Duodenal mucosa (tissue), 2 donors: ENCODE measurements around the gene UNC93B1.

Experiments
- H3K27ac ChIP-seq: one replicate; pipeline ENCODE4 v1.7.0; 2013; ENCODE audit warnings: low read depth, low read length
- H3K27me3 ChIP-seq, 2 donors: one replicate each; pipeline ENCODE4 v1.7.0; 2013; ENCODE audit warnings: low read length in 2 of 2, control low read depth in 1 of 2; ENCODE audit not compliant: insufficient read depth in 2 of 2, control insufficient read depth in 1 of 2
- H3K36me3 ChIP-seq, 2 donors: one replicate each; pipeline ENCODE4 v1.7.0; 2013; ENCODE audit warnings: low read length in 2 of 2, control low read depth in 1 of 2; ENCODE audit not compliant: insufficient read depth in 2 of 2, control insufficient read depth in 1 of 2
- H3K4me1 ChIP-seq, 2 donors: one replicate each; pipeline ENCODE4 v1.7.0; 2013; ENCODE audit warnings: low read length in 2 of 2, control low read depth in 1 of 2; ENCODE audit not compliant: insufficient read depth in 2 of 2, control insufficient read depth in 1 of 2
- H3K4me3 ChIP-seq, 2 donors: one replicate each; pipeline ENCODE4 v1.7.0; 2013; ENCODE audit warnings: low read length in 2 of 2, low read depth in 1 of 2
- H3K9ac ChIP-seq, 2 donors: one replicate each; pipeline ENCODE4 v1.7.0; 2013; ENCODE audit warnings: low read length in 2 of 2, low read depth in 1 of 2
- H3K9me3 ChIP-seq, 2 donors: one replicate each; pipeline ENCODE4 v1.7.0; 2013; ENCODE audit warnings: low read length in 2 of 2, control low read depth in 1 of 2; ENCODE audit not compliant: control insufficient read depth in 1 of 2

UNC93B1 gene

DNA sequence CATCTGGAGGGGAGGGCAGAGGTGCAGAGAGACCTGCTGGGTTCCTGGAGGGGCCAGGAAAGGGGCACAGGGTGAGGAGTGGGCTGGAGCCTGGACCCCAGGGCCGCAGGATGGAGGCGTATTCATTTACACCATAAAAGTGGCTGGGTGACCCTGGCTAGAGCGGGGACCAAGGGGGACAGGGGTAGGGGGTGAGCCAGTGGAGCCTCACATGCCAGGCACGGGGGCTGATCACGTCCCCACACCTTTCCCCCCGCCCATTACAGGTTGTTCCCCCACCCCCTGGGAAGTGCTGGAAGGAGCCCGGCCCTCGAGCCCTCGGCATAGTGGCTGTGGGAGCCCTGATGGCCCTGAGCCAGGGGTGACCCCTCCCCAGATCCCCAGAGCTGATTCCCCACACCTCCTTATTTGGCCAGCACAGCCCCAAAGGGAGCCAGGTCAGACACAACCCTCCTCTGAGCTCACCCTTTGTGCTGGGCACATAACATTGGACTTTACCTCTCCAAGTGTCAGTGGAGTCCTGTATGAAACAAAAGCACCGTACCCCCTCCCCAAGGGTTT, 35.7 kb upstream of the UNC93B1 start:
- Histone ChIP-seq H3K4me1 (peaks cover 39 to 57% of the 10 kb centered on the region in 2 donors), H3K9me3 (no peaks in the 10 kb centered on the region), H3K27ac (peak overlapping the region; percentile 82), H3K36me3 (peaks cover 3 to 24% of the 10 kb centered on the region in 2 donors), H3K4me3 (peak overlapping the region; percentile 87 to 92), H3K9ac (peak overlapping the region; percentile 85 to 94), H3K27me3 (no peaks in the 10 kb centered on the region)

DNA sequence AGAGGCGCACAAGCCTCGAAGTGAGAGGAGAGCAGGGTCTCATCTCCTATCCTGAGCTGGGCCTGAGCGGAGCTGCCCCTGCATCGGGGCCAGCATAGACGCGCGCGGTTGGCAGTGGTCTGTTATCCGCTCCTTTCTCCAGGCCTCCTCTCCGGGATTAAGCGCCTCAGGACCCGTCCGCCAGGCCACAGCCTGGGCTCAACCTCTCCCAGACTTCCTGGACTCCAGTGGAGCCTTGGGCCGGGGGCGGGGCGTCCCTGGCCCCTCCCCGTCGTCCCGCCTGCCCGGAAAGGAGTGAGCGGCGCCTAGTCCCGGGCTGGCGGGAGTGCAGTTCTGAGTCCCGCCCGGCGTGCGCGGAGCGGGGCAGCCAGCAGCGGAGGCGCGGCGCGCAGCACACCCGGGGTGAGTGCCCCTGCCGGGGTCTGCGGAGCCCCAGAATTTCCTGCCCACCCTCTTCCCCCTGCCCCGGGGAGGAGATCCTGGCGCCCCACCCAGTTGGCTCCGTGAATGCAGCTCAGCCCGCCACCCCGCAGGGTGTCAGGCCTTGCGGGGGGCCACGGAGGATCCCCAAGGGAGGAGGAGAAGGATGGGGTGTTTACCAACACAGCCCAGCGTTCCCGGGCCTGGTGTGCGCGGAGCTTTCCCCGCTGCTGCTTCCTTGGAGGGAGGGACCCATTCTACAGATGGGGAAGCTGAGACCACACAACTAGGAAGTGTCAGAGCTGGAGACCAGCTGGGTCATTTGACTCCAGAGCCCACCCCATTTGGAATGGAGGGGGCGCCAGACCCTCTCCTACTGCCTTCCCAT, 35.0 kb upstream of the UNC93B1 start, which contains the start of gene TCIRG1:
TSS of gene TCIRG1 (plus strand) at position 308 of the 808 bp plus-strand sequence. CDS start 2,247 bp downstream, outside the sequence.
- no peaks in the 10 kb centered on the region for H3K27me3 ChIP-seq
- H3K36me3 ChIP-seq, result peaks cover 3 to 25% of the 10 kb centered on the region in 2 donors
- peaks cover 39 to 57% of the 10 kb centered on the region in 2 donors for H3K4me1 ChIP-seq

DNA sequence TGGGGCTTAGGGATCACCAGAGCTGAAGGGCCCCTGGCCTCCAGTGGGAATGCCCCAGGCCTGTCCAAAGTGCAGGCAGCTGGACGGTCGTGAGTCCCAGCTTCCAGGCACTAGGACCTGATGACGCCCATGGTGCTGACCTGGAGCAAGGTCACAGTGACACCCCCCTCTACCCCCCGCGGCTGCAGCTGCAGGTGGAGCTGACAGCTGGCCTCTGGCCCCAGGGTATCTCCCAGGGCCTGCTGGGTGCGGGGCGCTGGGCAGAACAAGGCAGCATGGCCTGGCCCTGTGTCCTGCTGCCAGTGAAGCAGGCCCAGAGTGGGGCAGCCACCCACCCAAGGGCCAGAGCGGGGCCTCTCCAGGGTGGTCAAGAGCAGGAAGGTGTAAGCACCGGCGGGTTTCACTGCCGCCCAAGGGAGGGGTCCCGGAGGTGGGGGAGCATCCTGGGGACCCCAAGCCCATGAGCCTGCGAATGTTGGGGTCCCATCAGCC, 34.4 kb upstream of the UNC93B1 start:
- Histone ChIP-seq H3K27ac (peak overlapping the region; percentile 83), H3K27me3 (no peaks in the 10 kb centered on the region), H3K4me1 (peaks cover 37 to 55% of the 10 kb centered on the region in 2 donors), H3K4me3 (peak overlapping the region; percentile 87 to 92), H3K9ac (peak overlapping the region; percentile 85 to 94), H3K9me3 (no peaks in the 10 kb centered on the region), H3K36me3 (peaks cover 10 to 27% of the 10 kb centered on the region in 2 donors)

More for the DNA sequence above, 35.0 kb upstream of the UNC93B1 start, which contains the start of gene TCIRG1:
- Histone ChIP-seq H3K9ac (peak within 1 kb of the TSS; percentile 85 to 94), H3K9me3 (no peaks in the 10 kb centered on the region), H3K4me3 (peak within 1 kb of the TSS; percentile 87 to 92), H3K27ac (peak within 1 kb of the TSS; percentile 83)

DNA sequence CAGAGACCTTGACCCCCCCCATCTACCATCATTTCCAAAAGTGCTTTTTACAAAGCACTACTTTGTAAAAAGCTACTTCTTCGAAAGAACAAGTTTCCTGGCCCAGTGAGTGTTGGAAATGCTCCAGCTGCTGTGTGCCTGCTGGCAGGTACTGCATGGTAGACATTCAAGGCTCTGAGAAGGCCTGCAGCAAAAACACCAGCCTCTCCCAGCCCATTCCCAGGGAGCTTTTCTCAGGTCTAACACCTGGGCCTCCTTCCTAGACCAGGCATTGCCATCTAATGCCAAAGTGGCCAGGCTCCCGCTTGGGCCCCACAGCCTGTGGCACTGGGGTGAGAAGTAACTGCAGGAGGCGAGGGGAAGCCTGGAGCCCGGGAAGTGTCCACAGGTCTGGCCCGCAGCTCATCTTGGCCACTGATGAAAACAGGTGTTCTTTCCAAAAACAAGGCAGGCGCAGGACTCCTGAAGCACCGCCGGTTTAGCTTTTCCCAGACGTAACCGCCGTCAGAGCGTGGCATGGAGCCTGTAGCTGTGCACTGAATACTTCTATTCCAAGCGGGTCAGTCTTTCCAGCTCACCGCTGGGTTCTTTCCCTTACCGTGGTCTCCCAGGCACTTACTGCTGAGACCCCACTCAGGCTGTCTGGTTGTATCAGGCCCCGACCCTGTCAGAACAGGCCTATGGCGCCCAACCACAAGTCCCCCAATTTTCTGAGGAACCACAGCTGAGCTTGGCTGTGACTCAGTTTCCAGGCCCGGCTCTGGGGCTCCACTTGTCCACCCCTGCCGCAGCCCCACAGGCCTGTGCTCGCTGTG, 33.7 kb upstream of the UNC93B1 start:
- H3K4me3 ChIP-seq, result peak overlapping the region in 1 of 2 donors; percentile 87
- peak overlapping the region; percentile 73 for H3K27ac ChIP-seq
- peaks cover 16 to 29% of the 10 kb centered on the region in 2 donors for H3K36me3 ChIP-seq
- peak overlapping the region; percentile 85 to 94 for H3K9ac ChIP-seq
- peaks cover 32 to 50% of the 10 kb centered on the region in 2 donors for H3K4me1 ChIP-seq
- no peaks in the 10 kb centered on the region for H3K9me3 ChIP-seq
- H3K27me3 ChIP-seq, result no peaks in the 10 kb centered on the region

DNA sequence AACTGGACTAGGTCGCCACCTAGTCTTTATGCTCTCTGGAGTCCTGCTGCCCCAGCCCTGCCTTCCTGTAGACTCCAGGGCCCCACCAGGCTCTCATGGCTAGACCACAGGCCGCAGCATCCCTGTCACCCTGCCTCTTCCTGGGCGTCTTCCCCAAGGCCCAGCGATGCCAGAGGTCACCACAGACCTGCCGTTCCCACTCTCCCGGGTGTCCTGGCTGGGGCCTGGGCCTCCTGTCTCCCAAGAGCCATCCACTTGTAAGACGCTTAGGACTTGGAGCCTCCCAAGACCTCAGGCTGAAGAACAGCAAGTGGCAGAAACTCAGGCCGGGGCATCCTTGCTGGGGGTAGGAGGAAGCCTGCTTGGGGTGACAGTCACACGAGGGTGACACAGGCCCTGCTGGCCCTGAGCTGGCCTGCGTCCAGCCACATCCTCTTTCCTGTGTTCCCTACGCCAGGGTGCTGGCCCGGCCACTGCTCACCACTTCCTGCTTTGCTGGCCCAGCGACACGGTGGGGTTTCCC, 32.9 kb upstream of the UNC93B1 start:
- Histone ChIP-seq H3K9ac (peak overlapping the region; percentile 47 to 85), H3K36me3 (peaks cover 20 to 32% of the 10 kb centered on the region in 2 donors), H3K27ac (peak overlapping the region; percentile 73), H3K27me3 (no peaks in the 10 kb centered on the region), H3K4me3 (no peak overlapping the region), H3K9me3 (no peaks in the 10 kb centered on the region), H3K4me1 (peaks cover 35 to 56% of the 10 kb centered on the region in 2 donors)

DNA sequence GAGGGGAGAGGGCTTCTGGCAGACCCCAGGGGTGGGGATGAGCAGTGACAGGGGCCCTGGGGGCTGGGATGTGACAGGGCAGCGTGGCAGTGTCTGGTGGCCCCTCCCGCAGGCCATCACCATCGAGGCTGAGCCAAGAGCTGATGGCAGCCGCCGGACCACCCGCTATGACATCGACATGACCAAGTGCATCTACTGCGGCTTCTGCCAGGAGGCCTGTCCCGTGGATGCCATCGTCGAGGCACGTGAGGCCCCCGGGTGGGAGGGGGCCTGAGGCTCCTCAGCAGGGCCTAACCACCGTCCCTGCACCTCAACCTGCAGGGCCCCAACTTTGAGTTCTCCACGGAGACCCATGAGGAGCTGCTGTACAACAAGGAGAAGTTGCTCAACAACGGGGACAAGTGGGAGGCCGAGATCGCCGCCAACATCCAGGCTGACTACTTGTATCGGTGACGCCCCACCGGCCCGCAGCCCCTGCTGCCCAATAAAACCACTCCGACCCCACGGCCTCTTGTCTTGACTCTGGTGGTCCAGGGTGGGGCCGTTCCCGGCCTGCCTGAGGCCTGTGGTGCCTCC, 32.3 kb upstream of the UNC93B1 start:
- peak overlapping the region; percentile 47 to 85 for H3K9ac ChIP-seq
- H3K4me3 ChIP-seq, result no peak overlapping the region
- H3K4me1 ChIP-seq, result peaks cover 35 to 56% of the 10 kb centered on the region in 2 donors
- H3K36me3 ChIP-seq, result peaks cover 20 to 27% of the 10 kb centered on the region in 2 donors
- no peaks in the 10 kb centered on the region for H3K9me3 ChIP-seq
- H3K27me3 ChIP-seq, result no peaks in the 10 kb centered on the region
- H3K27ac ChIP-seq, result peak overlapping the region; percentile 73

DNA sequence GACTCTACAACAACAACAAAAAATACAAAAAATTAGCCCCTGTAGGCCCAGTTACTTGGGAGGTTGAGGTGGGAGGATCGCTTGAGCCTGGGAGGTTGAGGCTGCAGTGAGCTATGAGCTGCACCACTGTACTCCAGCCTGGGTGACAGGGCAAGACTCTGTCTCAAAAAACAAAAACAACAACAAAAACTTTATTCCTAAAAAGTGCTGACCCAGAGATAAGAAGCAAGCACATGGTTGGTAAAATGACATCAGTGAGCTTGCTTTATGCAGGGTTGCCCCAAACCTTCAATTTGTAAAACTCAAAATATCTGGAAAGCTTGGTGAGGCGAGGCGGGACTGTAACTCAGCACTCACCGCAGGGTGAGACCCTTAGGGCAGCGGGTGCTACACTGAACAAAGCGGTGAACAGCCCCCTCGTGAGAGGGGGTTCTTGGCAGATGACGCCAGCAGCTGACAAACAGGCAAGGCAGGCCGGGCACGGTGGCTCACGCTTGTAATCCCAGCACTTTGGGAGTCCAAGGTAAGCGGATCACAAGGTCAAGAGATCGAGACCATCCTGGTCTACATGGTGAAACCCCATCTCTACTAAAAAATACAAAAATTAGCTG, 31.5 kb upstream of the UNC93B1 start:
- no peak overlapping the region for H3K27ac ChIP-seq
- H3K27me3 ChIP-seq, result no peaks in the 10 kb centered on the region
- no peak overlapping the region for H3K4me3 ChIP-seq
- H3K9ac ChIP-seq, result no peak overlapping the region
- H3K36me3 ChIP-seq, result peaks cover 20 to 27% of the 10 kb centered on the region in 2 donors
- H3K9me3 ChIP-seq, result no peaks in the 10 kb centered on the region
- peaks cover 30 to 53% of the 10 kb centered on the region in 2 donors for H3K4me1 ChIP-seq

DNA sequence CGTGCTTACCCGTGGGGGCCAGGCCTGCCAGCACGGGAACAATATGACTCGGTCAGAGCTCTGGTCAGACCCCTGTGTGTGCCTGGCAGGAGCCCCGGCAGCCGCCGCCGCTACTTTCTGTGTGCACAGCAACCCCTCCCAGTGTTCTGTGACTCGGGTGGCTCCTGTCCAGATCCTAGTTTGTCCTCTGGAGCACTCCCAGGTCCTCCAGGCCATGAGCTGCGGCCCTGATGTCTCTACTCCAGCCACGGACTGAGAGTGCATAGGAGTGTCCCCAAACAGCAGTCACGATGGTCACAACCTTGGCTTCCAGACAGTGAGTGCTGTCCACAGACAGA, 29.8 kb upstream of the UNC93B1 start:
- Histone ChIP-seq H3K27ac (no peak overlapping the region), H3K9ac (no peak overlapping the region), H3K27me3 (no peaks in the 10 kb centered on the region), H3K4me1 (peaks cover 29 to 54% of the 10 kb centered on the region in 2 donors), H3K4me3 (no peak overlapping the region), H3K36me3 (peaks cover 20 to 27% of the 10 kb centered on the region in 2 donors), H3K9me3 (no peaks in the 10 kb centered on the region)

DNA sequence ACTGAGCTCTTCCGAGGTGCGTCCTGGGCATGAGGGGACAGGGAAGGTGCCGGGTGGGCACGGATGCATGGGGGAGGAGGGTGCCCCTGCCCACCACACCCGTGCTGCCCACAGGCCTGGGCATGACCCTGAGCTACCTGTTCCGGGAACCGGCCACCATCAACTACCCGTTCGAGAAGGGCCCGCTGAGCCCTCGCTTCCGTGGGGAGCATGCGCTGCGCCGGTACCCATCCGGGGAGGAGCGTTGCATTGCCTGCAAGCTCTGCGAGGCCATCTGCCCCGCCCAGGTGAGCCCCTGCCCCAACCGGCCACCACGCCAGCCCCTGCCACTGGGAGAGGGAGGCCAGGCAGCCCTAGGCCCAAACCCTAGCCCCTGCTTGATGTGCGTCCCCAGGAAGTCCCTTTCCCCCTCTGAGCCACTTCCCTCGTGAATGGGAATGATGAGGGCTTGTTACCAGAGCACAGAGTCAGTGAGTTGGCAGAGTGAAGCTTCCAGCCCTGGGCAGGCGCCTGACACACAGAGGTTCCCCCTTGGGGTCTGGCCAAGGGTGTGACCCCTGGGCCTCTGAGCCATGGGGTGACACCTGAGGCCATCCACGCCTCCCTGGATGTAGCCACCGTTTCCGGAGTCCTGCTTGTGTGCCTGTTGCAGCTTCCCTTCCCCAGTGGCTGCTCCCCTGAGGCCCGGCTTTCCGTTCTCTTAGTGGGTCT, 29.3 kb upstream of the UNC93B1 start:
- Histone ChIP-seq H3K4me3 (no peak overlapping the region), H3K4me1 (peaks cover 24 to 48% of the 10 kb centered on the region in 2 donors), H3K36me3 (peaks cover 20 to 27% of the 10 kb centered on the region in 2 donors), H3K27ac (no peak overlapping the region), H3K9ac (no peak overlapping the region), H3K27me3 (no peaks in the 10 kb centered on the region), H3K9me3 (no peaks in the 10 kb centered on the region)
